ENCODE results near the gene RAB36.

Gene RAB36

DNA sequence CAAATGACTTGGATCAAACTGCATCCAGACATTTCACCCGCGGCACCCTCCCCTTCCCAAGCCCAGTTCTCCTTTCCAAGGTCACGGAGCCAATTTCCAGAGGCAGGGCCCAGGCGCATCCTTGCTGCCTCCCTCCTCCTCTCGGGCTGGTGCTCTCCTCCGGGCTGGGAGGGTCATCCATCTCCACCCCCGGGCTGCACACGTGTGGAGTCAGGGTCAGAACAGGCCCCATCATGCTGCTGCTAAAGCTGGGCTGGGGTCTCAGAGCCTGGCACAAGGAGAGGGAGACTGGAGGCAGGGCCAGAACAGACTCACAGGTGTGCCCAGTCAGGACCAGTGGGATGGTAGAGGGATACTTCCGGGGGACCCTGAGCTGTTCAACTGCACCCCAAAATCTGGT lies 17.5 kb upstream of the RAB36 start:
- H3K4me1 ChIP-seq (ENCODE audit: control insufficient read depth, low read length) = no peaks in the 10 kb centered on the region
- no peak overlapping the region for H3K4me2 ChIP-seq (ENCODE audit: low read length)
- H3K36me3 ChIP-seq (ENCODE audit: control insufficient read depth, low read length) = no peaks in the 10 kb centered on the region
- H3K27me3 ChIP-seq (ENCODE audit: control insufficient read depth, low read length) = no peaks in the 10 kb centered on the region
- no peaks in the 10 kb centered on the region for H3K9me3 ChIP-seq (ENCODE audit: control insufficient read depth, insufficient read depth, low read length)
- H3K4me3 ChIP-seq (ENCODE audit: low read length) = no peak overlapping the region
- H3F3A ChIP-seq (ENCODE audit: control insufficient read depth, insufficient read depth) = 0 out of 2 replicates have a peak, but pooled peaks cover 2% of the 10 kb centered on the region
- TF ChIP-seq, protein P1, sequence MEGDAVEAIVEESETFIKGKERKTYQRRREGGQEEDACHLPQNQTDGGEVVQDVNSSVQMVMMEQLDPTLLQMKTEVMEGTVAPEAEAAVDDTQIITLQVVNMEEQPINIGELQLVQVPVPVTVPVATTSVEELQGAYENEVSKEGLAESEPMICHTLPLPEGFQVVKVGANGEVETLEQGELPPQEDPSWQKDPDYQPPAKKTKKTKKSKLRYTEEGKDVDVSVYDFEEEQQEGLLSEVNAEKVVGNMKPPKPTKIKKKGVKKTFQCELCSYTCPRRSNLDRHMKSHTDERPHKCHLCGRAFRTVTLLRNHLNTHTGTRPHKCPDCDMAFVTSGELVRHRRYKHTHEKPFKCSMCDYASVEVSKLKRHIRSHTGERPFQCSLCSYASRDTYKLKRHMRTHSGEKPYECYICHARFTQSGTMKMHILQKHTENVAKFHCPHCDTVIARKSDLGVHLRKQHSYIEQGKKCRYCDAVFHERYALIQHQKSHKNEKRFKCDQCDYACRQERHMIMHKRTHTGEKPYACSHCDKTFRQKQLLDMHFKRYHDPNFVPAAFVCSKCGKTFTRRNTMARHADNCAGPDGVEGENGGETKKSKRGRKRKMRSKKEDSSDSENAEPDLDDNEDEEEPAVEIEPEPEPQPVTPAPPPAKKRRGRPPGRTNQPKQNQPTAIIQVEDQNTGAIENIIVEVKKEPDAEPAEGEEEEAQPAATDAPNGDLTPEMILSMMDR (IDR thresholded peaks at IDR 0.05; ENCODE audit: low read depth, low read length, poor library complexity, severe bottlenecking) = no peak
- no peak for TF ChIP-seq EZH2phosphoT487 (IDR thresholded peaks at IDR 0.05; ENCODE audit: borderline replicate concordance, low read length)
- no peaks in the 10 kb centered on the region for H3K79me2 ChIP-seq (ENCODE audit: control insufficient read depth, low read length)
- H3K27ac ChIP-seq (ENCODE audit: low read depth, low read length) = no peak overlapping the region
- H4K20me1 ChIP-seq (ENCODE audit: control insufficient read depth, insufficient read depth, low read depth, low read length) = no peaks in the 10 kb centered on the region
- H3K9me2 ChIP-seq (replicated peaks; ENCODE audit: control insufficient read depth, low read length) = no peaks in the 10 kb centered on the region

DNA sequence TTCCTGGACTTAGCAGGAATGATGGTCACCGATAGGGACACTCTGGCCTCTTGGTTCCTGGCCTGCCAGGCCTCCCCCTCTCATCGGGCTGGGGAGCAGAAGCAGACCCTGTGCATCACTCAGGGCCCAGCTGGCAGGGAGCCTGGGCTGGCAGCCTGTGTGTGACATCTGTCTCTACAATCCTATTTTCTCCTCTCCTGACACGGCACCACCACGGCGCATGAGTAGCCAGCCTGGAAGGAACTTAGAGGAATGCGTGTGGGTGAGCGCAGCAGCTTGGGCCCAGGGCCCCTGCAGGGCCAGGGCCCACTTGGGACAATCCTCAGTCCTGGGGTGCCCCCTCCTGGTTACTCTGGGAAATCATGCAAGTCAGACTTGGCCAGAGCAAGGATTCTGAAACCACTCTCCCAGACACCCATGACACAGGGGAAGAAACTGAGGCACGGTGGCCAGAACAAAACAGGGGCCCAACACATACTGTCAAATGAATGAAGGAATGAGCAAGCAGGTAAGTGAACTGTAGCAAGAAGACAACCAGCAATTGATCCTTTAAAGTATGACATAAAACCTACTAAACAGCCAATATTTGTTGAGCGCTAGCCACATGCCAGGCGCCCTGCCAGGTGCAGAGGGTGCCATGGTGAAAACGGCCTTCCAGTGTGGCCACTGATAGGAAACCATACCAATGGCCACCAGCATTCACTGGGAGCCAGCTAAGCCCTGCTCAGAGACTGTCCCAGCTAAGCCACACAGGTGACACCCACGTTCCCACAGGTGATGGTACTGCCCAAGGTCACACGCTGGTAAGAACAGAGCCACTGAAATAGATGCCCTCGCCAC lies 16.8 kb upstream of the RAB36 start:
- Histone ChIP-seq H3K4me1 (ENCODE audit: control insufficient read depth, low read length) (no peaks in the 10 kb centered on the region), H3K4me3 (ENCODE audit: low read length) (no peak overlapping the region), H3K9me2 (replicated peaks; ENCODE audit: control insufficient read depth, low read length) (no peaks in the 10 kb centered on the region), H3K4me2 (ENCODE audit: low read length) (no peak overlapping the region), H3F3A (ENCODE audit: control insufficient read depth, insufficient read depth) (0 out of 2 replicates have a peak, but pooled peaks cover 2% of the 10 kb centered on the region), H3K27me3 (ENCODE audit: control insufficient read depth, low read length) (no peaks in the 10 kb centered on the region), H3K27ac (ENCODE audit: low read depth, low read length) (no peak overlapping the region), H3K36me3 (ENCODE audit: control insufficient read depth, low read length) (no peaks in the 10 kb centered on the region), H3K9me3 (ENCODE audit: control insufficient read depth, insufficient read depth, low read length) (no peaks in the 10 kb centered on the region), H3K79me2 (ENCODE audit: control insufficient read depth, low read length) (no peaks in the 10 kb centered on the region), H4K20me1 (ENCODE audit: control insufficient read depth, insufficient read depth, low read depth, low read length) (no peaks in the 10 kb centered on the region)
- TF ChIP-seq EZH2phosphoT487 (IDR thresholded peaks at IDR 0.05; ENCODE audit: borderline replicate concordance, low read length) = no peak
- TF ChIP-seq, protein P1 (IDR thresholded peaks at IDR 0.05; ENCODE audit: low read depth, low read length, poor library complexity, severe bottlenecking) = peak; percentile 83

- Histone ChIP-seq H4K20me1 (ENCODE audit: control insufficient read depth, insufficient read depth, low read depth, low read length) (no peaks in the 10 kb centered on the region), H3K4me1 (ENCODE audit: control insufficient read depth, low read length) (no peaks in the 10 kb centered on the region), H3K9me2 (replicated peaks; ENCODE audit: control insufficient read depth, low read length) (no peaks in the 10 kb centered on the region), H3K36me3 (ENCODE audit: control insufficient read depth, low read length) (no peaks in the 10 kb centered on the region), H3K27ac (ENCODE audit: low read depth, low read length) (no peak overlapping the region), H3K4me2 (ENCODE audit: low read length) (no peak overlapping the region), H3K4me3 (ENCODE audit: low read length) (no peak overlapping the region), H3K27me3 (ENCODE audit: control insufficient read depth, low read length) (no peaks in the 10 kb centered on the region), H3F3A (ENCODE audit: control insufficient read depth, insufficient read depth) (0 out of 2 replicates have a peak, but pooled peaks cover under 1% of the 10 kb centered on the region), H3K79me2 (ENCODE audit: control insufficient read depth, low read length) (no peaks in the 10 kb centered on the region), H3K9me3 (ENCODE audit: control insufficient read depth, insufficient read depth, low read length) (no peaks in the 10 kb centered on the region)
- TF ChIP-seq EZH2phosphoT487 (IDR thresholded peaks at IDR 0.05; ENCODE audit: borderline replicate concordance, low read length) = no peak
- TF ChIP-seq, protein P1 (IDR thresholded peaks at IDR 0.05; ENCODE audit: low read depth, low read length, poor library complexity, severe bottlenecking) = no peak
These were observed 16.1 kb upstream of the RAB36 start for GRCh38 chr22:23129149-23129548.
